ENCODE measurements around the gene ST8SIA6.
A peak's percentile ranks its signal among the peaks of the same experiment; 100 is the strongest.

DNA sequence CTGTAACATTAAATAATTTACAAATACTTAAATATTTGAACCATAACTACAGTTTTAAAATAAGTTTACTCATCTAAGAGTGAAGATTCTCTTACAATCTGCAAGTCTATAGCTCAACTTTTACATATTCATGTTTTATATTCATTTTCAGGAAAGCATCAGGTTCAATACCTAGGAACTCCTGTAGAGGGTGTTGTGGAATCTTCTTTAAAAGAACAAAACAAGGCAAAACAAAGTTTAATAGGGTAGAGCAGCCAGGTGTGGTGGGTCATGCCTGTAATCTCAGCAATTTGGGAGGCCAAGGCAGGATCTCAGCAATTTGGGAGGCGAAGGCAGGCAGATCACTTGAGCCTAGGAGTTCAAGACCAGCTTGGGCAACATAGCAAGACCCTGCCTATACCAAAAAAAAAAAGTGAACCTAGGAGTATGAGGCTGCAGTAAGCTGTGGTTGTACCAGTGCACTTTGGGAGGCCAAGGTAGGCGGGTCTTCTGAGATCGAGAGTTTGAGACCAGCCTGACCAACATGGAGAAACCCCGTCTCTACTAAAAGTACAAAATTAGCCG, 45.1 kb downstream of the ST8SIA6 start:
- TF ChIP-seq, protein P1, sequence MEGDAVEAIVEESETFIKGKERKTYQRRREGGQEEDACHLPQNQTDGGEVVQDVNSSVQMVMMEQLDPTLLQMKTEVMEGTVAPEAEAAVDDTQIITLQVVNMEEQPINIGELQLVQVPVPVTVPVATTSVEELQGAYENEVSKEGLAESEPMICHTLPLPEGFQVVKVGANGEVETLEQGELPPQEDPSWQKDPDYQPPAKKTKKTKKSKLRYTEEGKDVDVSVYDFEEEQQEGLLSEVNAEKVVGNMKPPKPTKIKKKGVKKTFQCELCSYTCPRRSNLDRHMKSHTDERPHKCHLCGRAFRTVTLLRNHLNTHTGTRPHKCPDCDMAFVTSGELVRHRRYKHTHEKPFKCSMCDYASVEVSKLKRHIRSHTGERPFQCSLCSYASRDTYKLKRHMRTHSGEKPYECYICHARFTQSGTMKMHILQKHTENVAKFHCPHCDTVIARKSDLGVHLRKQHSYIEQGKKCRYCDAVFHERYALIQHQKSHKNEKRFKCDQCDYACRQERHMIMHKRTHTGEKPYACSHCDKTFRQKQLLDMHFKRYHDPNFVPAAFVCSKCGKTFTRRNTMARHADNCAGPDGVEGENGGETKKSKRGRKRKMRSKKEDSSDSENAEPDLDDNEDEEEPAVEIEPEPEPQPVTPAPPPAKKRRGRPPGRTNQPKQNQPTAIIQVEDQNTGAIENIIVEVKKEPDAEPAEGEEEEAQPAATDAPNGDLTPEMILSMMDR (conservative IDR thresholded peaks at IDR 0.05; ENCODE audit: low read length), result peak; percentile 51
- no peak for TF ChIP-seq EZH2phosphoT487 (IDR thresholded peaks at IDR 0.05; ENCODE audit: borderline replicate concordance, low read depth, low read length)
